Islet of Langerhans (tissue), 1 donor: ENCODE data around the gene ANKRD44.
A peak's percentile ranks its signal among the peaks of the same experiment; 100 is the strongest.

Experiments used
- FAIRE-seq: peaks from one replicate; lab custom pipeline; 2011; peaks lifted over from hg19 to GRCh38; lab: Jason Lieb, UNC

Gene ANKRD44

GRCh38 chr2:197237291-197238042, 73.1 kb downstream of the ANKRD44 start:
- FAIRE-seq: no peak

GRCh38 chr2:197236816-197237215, 73.8 kb downstream of the ANKRD44 start:
- no peak for FAIRE-seq

- no peak for FAIRE-seq
Measured at GRCh38 chr2:197236159-197236558, 74.4 kb downstream of the ANKRD44 start.

GRCh38 chr2:197235711-197236110, 74.9 kb downstream of the ANKRD44 start:
- FAIRE-seq: no peak

- FAIRE-seq: no peak
Measured at GRCh38 chr2:197234671-197235191, 75.8 kb downstream of the ANKRD44 start.

GRCh38 chr2:197233473-197233872, 77.1 kb downstream of the ANKRD44 start:
- no peak for FAIRE-seq

- FAIRE-seq: no peak
Measured at GRCh38 chr2:197232010-197232409, 78.6 kb downstream of the ANKRD44 start.

GRCh38 chr2:197229509-197230443, 80.8 kb downstream of the ANKRD44 start:
- no peak for FAIRE-seq

- FAIRE-seq: no peak
Measured at GRCh38 chr2:197223451-197223850, 87.1 kb downstream of the ANKRD44 start.

GRCh38 chr2:197219636-197220035, 90.9 kb downstream of the ANKRD44 start:
- no peak for FAIRE-seq

GRCh38 chr2:197217541-197217940, 93.0 kb downstream of the ANKRD44 start:
- no peak for FAIRE-seq

- peak; percentile 55 for FAIRE-seq
Measured at GRCh38 chr2:197216361-197216979, 94.1 kb downstream of the ANKRD44 start.

GRCh38 chr2:197215748-197216360, 94.7 kb downstream of the ANKRD44 start:
- peak; percentile 47 for FAIRE-seq

GRCh38 chr2:197212344-197213262, 98.0 kb downstream of the ANKRD44 start:
- no peak for FAIRE-seq

- no peak for FAIRE-seq
Measured at GRCh38 chr2:197211881-197212342, 98.7 kb downstream of the ANKRD44 start.

- no peak for FAIRE-seq
Measured at GRCh38 chr2:197210430-197210829, 100.2 kb downstream of the ANKRD44 start.

GRCh38 chr2:197209742-197210408, 100.7 kb downstream of the ANKRD44 start:
- FAIRE-seq: no peak

- FAIRE-seq: no peak
Measured at GRCh38 chr2:197209246-197209645, 101.3 kb downstream of the ANKRD44 start.

- peak; percentile 81 for FAIRE-seq
Measured at GRCh38 chr2:197208841-197209240, 101.7 kb downstream of the ANKRD44 start.

GRCh38 chr2:197208024-197208423, 102.6 kb downstream of the ANKRD44 start:
- no peak for FAIRE-seq
